ENCODE measurements around the gene TMEM184A.

The TMEM184A gene

DNA sequence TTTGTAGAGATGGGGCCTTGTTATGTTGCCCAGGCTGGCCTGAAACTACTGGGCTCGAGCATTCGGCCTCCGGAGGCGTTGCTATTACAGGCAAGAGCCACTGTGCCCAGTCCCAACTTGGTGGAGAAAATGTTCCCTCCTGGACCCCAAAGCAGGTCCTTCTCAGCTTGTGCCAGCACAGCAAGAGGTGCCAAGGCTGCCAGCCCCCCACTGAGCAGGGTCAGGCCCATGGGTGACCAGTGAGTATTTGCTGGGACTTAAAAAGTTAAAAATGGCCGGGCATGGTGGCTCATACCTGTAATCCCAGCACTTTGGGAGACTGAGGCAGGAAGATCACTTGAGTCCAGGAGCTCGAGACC lies 20.9 kb downstream of the TMEM184A start:
- H3K4me1 ChIP-seq (ENCODE audit: control insufficient read depth in 5 of 5, insufficient read depth in 5 of 5, low read length in 5 of 5): peaks cover 8 to 81% (median 66%) of the 10 kb centered on the region in 5 donors
- H3K27me3 ChIP-seq (ENCODE audit: control insufficient read depth in 5 of 5, insufficient read depth in 4 of 5, low read length in 5 of 5): no peaks in the 10 kb centered on the region
- no peaks in the 10 kb centered on the region for H3K9me3 ChIP-seq (ENCODE audit: control insufficient read depth in 5 of 5, low read length in 5 of 5)
- no peak overlapping the region for H3K4me3 ChIP-seq (ENCODE audit: low read depth in 1 of 5, low read length in 5 of 5)
- peaks cover 0 to 21% (median 11%) of the 10 kb centered on the region in 5 donors for H3K36me3 ChIP-seq (ENCODE audit: control insufficient read depth in 5 of 5, insufficient read depth in 5 of 5, low read length in 5 of 5)
- H3K27ac ChIP-seq (ENCODE audit: low read depth, low read length): no peak overlapping the region
- H3K9ac ChIP-seq (ENCODE audit: low read length in 5 of 5): no peak overlapping the region

DNA sequence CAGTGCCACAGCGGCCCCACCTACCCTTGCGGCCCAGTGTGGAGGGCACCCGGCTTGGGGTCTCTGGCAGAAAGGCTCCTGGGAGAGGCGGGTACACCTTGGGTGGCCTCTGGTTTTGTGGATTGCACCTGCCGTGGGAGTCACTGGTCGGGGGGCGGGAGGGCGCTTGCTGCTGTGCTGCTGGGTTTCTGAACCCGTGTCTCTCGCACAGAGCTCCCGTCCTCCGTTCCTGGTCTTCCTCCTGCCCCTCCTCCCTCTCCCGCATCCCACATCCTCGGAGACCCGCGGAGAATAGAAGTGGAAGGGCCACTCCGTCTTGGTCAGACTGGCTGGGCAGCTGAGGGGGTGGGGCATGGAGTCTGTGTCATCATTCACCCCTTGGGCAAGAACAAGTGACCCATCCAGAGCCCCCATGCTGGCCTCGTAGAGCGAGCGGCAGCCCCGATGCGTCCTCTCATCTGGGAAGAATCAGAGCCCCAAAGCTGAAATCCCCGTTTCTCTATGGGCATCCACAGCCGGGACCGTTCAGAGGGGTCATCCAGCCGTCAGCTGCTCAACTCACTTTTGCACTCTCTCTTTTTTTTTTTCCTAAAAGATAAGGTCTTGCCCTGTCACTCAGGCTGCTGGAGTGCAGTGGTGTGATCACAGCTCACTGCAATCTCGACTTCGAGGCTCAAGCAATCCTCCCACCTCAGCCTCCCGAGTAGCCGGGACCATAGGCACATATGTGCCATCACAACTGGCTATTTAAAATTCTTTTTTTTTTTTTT lies 21.5 kb downstream of the TMEM184A start:
- H3K9ac ChIP-seq (ENCODE audit: low read length in 5 of 5): no peak overlapping the region
- peak overlapping the region in 1 of 5 donors; percentile 85 for H3K4me3 ChIP-seq (ENCODE audit: low read depth in 1 of 5, low read length in 5 of 5)
- H3K27ac ChIP-seq (ENCODE audit: low read depth, low read length): peak overlapping the region; percentile 97
- H3K27me3 ChIP-seq (ENCODE audit: control insufficient read depth in 5 of 5, insufficient read depth in 4 of 5, low read length in 5 of 5): no peaks in the 10 kb centered on the region
- no peaks in the 10 kb centered on the region for H3K9me3 ChIP-seq (ENCODE audit: control insufficient read depth in 5 of 5, low read length in 5 of 5)
- peaks cover 0 to 16% (median 6%) of the 10 kb centered on the region in 5 donors for H3K36me3 ChIP-seq (ENCODE audit: control insufficient read depth in 5 of 5, insufficient read depth in 5 of 5, low read length in 5 of 5)
- H3K4me1 ChIP-seq (ENCODE audit: control insufficient read depth in 5 of 5, insufficient read depth in 5 of 5, low read length in 5 of 5): peaks cover 8 to 85% (median 69%) of the 10 kb centered on the region in 5 donors

DNA sequence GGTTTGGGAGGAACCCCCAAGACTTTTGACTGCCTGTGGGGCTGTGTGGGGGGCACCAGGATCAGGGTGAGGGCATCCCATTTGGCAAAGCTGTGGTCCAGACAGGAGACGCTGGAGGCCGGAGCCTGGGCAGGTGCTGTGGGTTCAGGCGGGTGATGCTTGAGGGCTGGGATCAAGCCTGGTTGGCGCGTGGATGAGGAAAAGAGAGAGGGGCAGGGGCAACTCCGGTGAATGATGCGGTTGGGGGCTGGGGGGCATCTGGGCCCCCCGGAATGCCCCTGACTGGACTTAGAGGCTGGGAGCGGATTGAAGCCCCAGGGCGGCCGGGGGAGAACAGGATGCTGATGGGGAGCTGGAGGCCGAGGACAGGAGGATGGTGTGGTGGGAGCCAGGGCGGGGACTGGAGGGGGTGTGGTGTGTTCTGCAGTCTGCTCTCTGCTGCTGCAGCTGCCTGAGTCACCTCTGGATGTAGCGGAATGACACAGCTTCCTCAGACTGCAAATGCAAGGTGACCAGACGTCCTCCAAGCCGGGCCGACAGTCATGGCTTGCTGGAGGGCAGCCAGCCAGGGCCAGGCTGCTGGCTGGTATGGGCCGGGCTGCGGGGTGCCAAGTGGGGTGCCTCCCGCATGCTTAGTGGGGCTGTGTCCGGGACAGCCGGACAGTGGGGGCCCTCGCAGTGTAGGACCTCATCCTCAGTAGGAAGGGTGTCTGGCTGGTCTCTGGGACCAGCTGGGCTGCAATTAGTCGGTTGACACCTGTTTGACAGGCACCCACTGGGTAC lies 22.3 kb downstream of the TMEM184A start:
- peaks cover 0 to 8% (median 0%) of the 10 kb centered on the region in 5 donors for H3K36me3 ChIP-seq (ENCODE audit: control insufficient read depth in 5 of 5, insufficient read depth in 5 of 5, low read length in 5 of 5)
- H3K9ac ChIP-seq (ENCODE audit: low read length in 5 of 5): peak overlapping the region in 3 of 5 donors; percentile 51 to 92 (median 68)
- no peaks in the 10 kb centered on the region for H3K9me3 ChIP-seq (ENCODE audit: control insufficient read depth in 5 of 5, low read length in 5 of 5)
- peak overlapping the region in 3 of 5 donors; percentile 77 to 85 (median 78) for H3K4me3 ChIP-seq (ENCODE audit: low read depth in 1 of 5, low read length in 5 of 5)
- peak overlapping the region; percentile 97 for H3K27ac ChIP-seq (ENCODE audit: low read depth, low read length)
- H3K4me1 ChIP-seq (ENCODE audit: control insufficient read depth in 5 of 5, insufficient read depth in 5 of 5, low read length in 5 of 5): peaks cover 8 to 78% (median 64%) of the 10 kb centered on the region in 5 donors
- H3K27me3 ChIP-seq (ENCODE audit: control insufficient read depth in 5 of 5, insufficient read depth in 4 of 5, low read length in 5 of 5): no peaks in the 10 kb centered on the region

DNA sequence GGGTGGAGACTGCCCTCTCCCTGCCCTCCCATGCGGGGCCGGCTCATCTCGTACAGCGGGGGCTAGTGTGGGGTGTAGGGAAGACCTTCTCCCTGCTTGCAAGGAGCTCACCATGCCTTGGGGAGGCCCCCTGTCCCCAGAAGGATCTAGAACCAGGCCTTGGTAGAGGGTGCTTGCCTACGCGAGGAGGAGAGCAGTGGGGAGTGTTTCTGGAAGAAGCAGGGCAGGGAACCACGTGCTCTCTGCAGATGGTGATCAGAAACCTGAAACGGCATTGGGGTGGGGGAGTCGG lies 22.8 kb downstream of the TMEM184A start:
- H3K4me3 ChIP-seq (ENCODE audit: low read depth in 1 of 5, low read length in 5 of 5): peak overlapping the region; percentile 54 to 85 (median 78)
- H3K27ac ChIP-seq (ENCODE audit: low read depth, low read length): peak overlapping the region; percentile 97
- no peaks in the 10 kb centered on the region for H3K9me3 ChIP-seq (ENCODE audit: control insufficient read depth in 5 of 5, low read length in 5 of 5)
- H3K27me3 ChIP-seq (ENCODE audit: control insufficient read depth in 5 of 5, insufficient read depth in 4 of 5, low read length in 5 of 5): no peaks in the 10 kb centered on the region
- H3K9ac ChIP-seq (ENCODE audit: low read length in 5 of 5): peak overlapping the region; percentile 51 to 92 (median 78)
- H3K4me1 ChIP-seq (ENCODE audit: control insufficient read depth in 5 of 5, insufficient read depth in 5 of 5, low read length in 5 of 5): peaks cover 8 to 74% (median 60%) of the 10 kb centered on the region in 5 donors
- H3K36me3 ChIP-seq (ENCODE audit: control insufficient read depth in 5 of 5, insufficient read depth in 5 of 5, low read length in 5 of 5): peaks cover 0 to 8% (median 0%) of the 10 kb centered on the region in 5 donors

DNA sequence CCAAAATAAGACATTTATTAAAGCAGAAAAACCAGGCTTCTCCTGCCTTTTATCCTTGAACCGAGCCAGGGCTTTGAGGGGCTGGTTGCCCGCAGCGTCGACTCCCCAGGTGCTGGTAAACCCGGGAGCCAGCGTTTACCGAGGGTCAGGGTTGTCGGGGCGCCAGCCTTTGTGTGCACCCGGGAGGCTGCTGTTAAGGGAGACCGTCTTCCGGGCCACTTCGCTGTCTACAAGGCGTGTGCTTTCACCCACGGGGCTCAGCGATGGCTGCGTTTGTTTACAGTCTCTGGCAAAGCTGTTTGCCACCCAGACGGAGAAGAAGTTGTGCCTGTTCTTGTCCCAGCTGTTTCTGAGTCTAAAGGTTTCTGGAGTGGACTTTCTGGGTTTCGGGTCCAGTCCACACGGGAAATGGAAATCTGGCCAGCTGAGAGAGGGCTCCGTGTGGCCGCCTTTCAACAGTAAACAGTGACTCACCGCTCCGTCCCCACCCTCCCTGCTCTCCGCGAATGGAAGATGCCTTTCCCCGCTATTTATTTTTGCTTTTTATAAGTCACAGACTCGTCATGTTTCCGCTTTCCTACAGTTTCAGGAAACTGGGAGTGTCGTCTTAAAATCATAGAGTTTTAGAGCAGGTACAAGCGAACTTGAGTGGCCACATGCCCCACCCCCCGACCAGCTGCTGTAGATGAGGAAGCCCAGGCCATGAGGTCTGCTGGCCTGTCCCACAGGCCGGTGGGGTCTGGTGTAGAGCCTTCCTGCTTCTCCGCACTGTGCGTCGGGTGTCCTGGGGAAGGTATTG lies 23.4 kb downstream of the TMEM184A start:
- Histone ChIP-seq H3K9me3 (ENCODE audit: control insufficient read depth in 5 of 5, low read length in 5 of 5) (no peaks in the 10 kb centered on the region), H3K27me3 (ENCODE audit: control insufficient read depth in 5 of 5, insufficient read depth in 4 of 5, low read length in 5 of 5) (no peaks in the 10 kb centered on the region), H3K27ac (ENCODE audit: low read depth, low read length) (peak overlapping the region; percentile 97), H3K36me3 (ENCODE audit: control insufficient read depth in 5 of 5, insufficient read depth in 5 of 5, low read length in 5 of 5) (peaks cover 0 to 8% (median 0%) of the 10 kb centered on the region in 5 donors), H3K4me1 (ENCODE audit: control insufficient read depth in 5 of 5, insufficient read depth in 5 of 5, low read length in 5 of 5) (peaks cover 8 to 68% (median 55%) of the 10 kb centered on the region in 5 donors), H3K4me3 (ENCODE audit: low read depth in 1 of 5, low read length in 5 of 5) (peak overlapping the region; percentile 77 to 85 (median 81)), H3K9ac (ENCODE audit: low read length in 5 of 5) (peak overlapping the region; percentile 68 to 92 (median 78))

DNA sequence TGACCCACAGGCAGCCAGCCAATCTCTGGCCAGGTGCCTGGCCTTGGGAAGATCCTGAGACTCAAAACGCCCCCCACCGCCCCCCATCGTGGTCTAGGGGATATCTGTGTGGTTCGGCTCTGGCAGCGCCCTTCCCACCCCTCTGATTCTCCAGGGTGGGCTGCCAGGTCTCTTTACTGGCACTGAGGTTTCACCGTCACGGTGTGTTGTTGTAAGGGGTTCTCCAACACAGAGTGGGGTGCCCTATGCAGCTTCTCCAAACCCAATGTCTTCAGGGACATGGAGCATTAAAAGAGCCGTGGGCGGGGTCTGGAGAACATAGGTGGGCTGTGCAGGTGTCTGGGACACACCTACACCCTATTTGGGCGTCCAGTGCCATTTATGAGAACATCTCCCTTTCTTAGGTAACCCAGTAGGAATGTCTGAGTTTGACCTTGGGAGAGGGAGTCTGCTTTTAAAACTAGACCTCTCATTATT lies 24.0 kb downstream of the TMEM184A start:
- Histone ChIP-seq H3K9ac (ENCODE audit: low read length in 5 of 5) (peak overlapping the region; percentile 68 to 92 (median 78)), H3K9me3 (ENCODE audit: control insufficient read depth in 5 of 5, low read length in 5 of 5) (no peaks in the 10 kb centered on the region), H3K27ac (ENCODE audit: low read depth, low read length) (peak overlapping the region; percentile 97), H3K36me3 (ENCODE audit: control insufficient read depth in 5 of 5, insufficient read depth in 5 of 5, low read length in 5 of 5) (peaks cover 0 to 8% (median 0%) of the 10 kb centered on the region in 5 donors), H3K4me3 (ENCODE audit: low read depth in 1 of 5, low read length in 5 of 5) (peak overlapping the region; percentile 77 to 85 (median 81)), H3K27me3 (ENCODE audit: control insufficient read depth in 5 of 5, insufficient read depth in 4 of 5, low read length in 5 of 5) (no peaks in the 10 kb centered on the region), H3K4me1 (ENCODE audit: control insufficient read depth in 5 of 5, insufficient read depth in 5 of 5, low read length in 5 of 5) (peaks cover 8 to 63% (median 50%) of the 10 kb centered on the region in 5 donors)

DNA sequence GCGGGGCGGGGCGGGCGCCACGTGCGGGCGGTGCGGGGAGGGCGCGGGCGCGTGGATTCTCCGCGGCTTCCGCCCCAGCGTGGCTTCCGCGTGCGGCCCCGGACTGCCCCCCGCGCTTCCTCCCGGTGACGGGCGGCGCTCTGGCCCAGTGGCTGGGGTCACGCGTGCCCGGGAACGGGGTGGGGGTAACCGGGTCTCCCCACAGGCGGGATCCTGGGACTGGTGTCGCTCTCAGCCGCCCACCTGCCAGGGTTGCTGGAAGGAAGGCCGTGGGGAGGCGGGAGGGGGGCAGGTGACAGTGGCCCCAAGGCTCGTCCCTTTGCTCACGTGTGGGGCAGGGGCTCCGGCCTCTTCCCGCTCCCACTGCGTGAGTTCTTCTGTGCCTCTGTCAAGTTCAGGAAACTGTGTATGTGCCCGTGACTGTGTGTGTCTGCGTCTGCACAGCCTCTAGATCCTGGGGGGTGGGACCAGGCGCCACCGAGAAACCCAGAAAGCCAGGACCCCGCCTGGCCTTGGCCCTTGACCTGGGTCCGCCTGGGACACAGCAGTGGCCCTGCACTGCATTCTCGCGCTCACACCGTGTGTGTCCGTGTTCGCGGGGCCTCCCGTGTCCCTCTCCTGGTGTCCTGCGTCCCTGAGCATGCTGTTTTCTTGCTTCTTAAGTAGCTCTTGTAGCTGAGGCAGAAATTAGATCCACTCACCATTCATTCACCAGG lies 24.6 kb downstream of the TMEM184A start:
- no peaks in the 10 kb centered on the region for H3K27me3 ChIP-seq (ENCODE audit: control insufficient read depth in 5 of 5, insufficient read depth in 4 of 5, low read length in 5 of 5)
- H3K4me3 ChIP-seq (ENCODE audit: low read depth in 1 of 5, low read length in 5 of 5): peak overlapping the region; percentile 77 to 85 (median 81)
- peaks cover 9 to 60% (median 44%) of the 10 kb centered on the region in 5 donors for H3K4me1 ChIP-seq (ENCODE audit: control insufficient read depth in 5 of 5, insufficient read depth in 5 of 5, low read length in 5 of 5)
- no peaks in the 10 kb centered on the region for H3K9me3 ChIP-seq (ENCODE audit: control insufficient read depth in 5 of 5, low read length in 5 of 5)
- peak overlapping the region in 4 of 5 donors; percentile 76 to 92 (median 82) for H3K9ac ChIP-seq (ENCODE audit: low read length in 5 of 5)
- H3K27ac ChIP-seq (ENCODE audit: low read depth, low read length): peak overlapping the region; percentile 97
- peaks cover 0 to 8% (median 0%) of the 10 kb centered on the region in 5 donors for H3K36me3 ChIP-seq (ENCODE audit: control insufficient read depth in 5 of 5, insufficient read depth in 5 of 5, low read length in 5 of 5)

DNA sequence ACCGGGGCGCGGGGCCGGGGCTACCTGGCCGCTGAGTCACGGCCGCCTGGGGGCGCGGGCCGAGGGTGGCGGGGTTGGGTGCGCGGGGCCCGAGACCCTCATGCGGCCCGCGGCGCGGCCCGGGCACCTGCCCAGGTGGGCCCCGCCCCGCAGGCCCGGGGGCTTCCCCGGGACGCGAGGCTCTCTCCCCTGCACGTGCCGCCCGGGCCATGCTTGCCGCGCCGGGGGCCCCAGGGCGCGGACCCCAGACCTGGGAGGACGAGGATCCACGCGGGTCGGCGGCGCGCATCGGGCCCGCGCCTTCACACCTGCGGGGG lies 25.1 kb downstream of the TMEM184A start:
- Histone ChIP-seq H3K27ac (ENCODE audit: low read depth, low read length) (no peak overlapping the region), H3K4me3 (ENCODE audit: low read depth in 1 of 5, low read length in 5 of 5) (peak overlapping the region in 4 of 5 donors; percentile 77 to 85 (median 80)), H3K9ac (ENCODE audit: low read length in 5 of 5) (peak overlapping the region in 1 of 5 donors; percentile 76), H3K27me3 (ENCODE audit: control insufficient read depth in 5 of 5, insufficient read depth in 4 of 5, low read length in 5 of 5) (no peaks in the 10 kb centered on the region), H3K9me3 (ENCODE audit: control insufficient read depth in 5 of 5, low read length in 5 of 5) (no peaks in the 10 kb centered on the region), H3K36me3 (ENCODE audit: control insufficient read depth in 5 of 5, insufficient read depth in 5 of 5, low read length in 5 of 5) (peaks cover 0 to 8% (median 0%) of the 10 kb centered on the region in 5 donors), H3K4me1 (ENCODE audit: control insufficient read depth in 5 of 5, insufficient read depth in 5 of 5, low read length in 5 of 5) (peaks cover 8 to 56% (median 39%) of the 10 kb centered on the region in 5 donors)

DNA sequence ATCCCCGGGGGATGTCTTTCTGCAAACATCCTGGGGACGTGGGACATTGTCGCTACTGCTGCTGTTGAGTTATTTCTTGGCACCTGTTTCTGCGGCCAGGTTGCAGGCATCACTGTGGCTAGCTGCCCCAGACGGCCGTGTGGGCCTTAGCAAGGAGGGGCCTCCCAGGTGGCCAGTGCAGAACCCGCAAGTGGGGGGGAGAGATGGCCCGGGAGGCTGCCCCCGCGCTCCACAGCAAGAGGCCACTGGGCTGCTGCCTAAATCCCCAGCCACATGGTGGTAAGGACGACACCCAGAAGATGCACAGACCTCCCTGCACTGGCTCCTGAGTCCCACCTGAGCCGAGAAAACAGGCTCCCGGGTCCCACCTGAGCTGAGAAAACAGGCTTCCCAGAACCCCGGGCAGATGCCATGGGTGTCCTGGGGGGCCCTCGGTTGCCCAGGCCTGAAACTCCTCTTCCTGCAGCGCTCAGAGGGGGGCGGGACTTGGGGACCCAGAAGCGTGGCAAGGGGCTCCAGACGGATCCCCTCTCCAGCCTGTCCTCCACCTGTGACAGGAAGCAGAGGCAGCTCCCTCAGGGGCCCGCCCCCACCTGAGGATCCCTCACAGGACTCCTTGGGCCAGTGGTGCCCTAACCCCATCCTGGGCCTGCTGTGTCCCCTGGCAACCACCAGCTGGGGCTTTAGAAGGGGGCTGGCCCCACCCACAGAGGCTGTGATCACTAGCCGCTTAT lies 26.5 kb downstream of the TMEM184A start:
- Histone ChIP-seq H3K4me3 (ENCODE audit: low read depth in 1 of 5, low read length in 5 of 5) (peak overlapping the region in 2 of 5 donors; percentile 55 to 85), H3K4me1 (ENCODE audit: control insufficient read depth in 5 of 5, insufficient read depth in 5 of 5, low read length in 5 of 5) (peaks cover 8 to 45% (median 35%) of the 10 kb centered on the region in 5 donors), H3K9ac (ENCODE audit: low read length in 5 of 5) (no peak overlapping the region), H3K27me3 (ENCODE audit: control insufficient read depth in 5 of 5, insufficient read depth in 4 of 5, low read length in 5 of 5) (no peaks in the 10 kb centered on the region), H3K9me3 (ENCODE audit: control insufficient read depth in 5 of 5, low read length in 5 of 5) (no peaks in the 10 kb centered on the region), H3K27ac (ENCODE audit: low read depth, low read length) (no peak overlapping the region), H3K36me3 (ENCODE audit: control insufficient read depth in 5 of 5, insufficient read depth in 5 of 5, low read length in 5 of 5) (no peaks in the 10 kb centered on the region)

Data from subcutaneous abdominal adipose tissue (tissue), 5 donors.